ENCODE data around the gene TTC23. TPM values are rescaled to one million over a fixed set of nuclear protein-coding genes. Genes with fewer than 3 reads are reported as not detected.

Gene TTC23, protein sequence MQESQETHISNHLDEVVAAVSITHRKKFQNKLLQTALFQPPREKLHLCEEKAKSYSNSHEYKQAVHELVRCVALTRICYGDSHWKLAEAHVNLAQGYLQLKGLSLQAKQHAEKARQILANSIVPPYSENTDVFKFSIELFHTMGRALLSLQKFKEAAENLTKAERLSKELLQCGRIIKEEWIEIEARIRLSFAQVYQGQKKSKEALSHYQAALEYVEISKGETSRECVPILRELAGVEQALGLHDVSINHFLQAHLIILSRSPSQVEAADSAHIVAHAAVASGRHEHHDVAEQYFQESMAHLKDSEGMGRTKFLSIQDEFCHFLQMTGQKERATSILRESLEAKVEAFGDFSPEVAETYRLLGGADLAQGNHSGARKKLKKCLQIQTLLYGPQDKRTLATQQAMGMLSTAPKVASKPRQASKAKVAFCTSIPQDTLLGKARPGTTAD
- 17.5 and 20.4 TPM in 2 replicates for total RNA-seq

DNA sequence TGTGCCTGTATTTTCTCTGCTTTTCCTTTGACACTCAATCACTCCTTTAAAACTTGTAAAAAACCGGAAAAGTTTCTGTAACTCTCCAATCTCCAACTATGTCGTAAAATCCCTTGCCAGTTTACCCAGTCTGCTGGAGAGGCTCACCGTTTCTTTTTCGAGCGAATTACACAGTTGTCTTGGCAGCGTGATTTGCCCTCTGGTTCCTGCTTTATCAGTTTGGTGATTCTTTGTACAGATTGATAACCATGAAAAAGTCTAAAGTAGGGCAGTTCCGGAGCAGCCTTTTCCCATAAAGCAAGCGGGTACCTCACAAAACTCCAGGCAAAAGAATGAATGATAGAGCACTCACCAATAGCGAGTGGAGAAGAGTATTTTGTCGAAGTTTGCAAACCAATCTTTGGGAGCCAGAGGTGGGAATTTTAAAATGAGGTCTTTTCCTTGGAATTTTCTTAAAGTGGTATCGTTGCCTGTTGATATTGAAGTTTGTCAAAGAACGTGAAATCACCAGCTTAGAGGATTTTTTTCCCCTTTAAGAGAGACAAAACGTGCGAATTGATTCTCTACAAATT lies at the start of gene TTC23:
Gene TTC23 (minus strand): TSS at position 312 of the 572 bp plus-strand sequence. CDS start 20,869 bp downstream, outside the sequence.

DNA sequence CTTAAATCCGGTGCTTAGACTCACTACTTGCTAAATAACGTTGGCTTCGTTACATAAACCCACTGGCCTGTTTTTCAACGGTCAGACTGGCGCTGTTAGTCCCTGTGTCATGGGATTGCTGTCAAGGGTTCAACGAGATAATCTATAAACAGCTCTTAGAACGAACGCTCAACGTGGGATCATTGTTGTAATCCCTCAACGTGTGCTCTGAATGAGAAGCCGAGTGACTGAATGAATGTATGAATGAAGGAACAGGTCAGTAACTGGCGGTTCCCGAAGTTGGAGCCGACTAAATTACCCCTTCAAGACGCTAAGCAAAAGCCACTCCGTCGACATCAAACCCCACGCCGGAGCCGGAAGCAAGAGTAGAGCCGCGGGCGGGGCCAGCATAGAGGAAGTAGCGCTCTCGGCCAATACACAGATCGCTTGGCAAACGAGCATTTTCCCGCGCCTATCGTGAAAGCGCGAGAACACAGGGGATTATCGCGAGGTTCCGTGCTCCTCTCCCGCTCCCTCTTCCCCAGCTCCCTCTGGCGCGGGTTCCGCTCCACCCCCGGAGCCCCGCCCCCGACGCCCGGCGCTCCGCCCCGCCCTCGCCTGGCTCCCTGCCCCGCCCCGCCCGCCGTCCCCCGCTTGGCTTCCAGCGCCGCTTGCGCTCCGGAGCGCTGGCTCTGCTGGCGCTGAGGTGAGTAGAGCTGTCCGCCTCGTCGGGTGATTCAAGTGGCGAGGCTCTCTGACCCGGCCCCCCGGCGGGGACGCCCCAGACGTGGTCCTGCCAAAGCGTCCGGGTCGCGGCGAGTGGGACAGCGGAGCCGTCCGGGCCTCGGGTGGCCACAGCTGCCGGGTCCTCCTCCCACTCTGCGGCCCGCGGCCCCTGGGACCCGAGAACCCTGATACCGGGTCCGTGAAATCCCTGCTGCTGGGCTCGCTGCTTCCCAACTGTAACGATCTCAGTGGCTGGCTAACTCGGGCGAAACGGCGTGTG lies 1.8 kb upstream of the TTC23 start, which contains the start of gene LRRC28:
Gene LRRC28 (plus strand): TSS at position 625 of the 985 bp plus-strand sequence. CDS start 4,477 bp downstream, outside the sequence.

DNA sequence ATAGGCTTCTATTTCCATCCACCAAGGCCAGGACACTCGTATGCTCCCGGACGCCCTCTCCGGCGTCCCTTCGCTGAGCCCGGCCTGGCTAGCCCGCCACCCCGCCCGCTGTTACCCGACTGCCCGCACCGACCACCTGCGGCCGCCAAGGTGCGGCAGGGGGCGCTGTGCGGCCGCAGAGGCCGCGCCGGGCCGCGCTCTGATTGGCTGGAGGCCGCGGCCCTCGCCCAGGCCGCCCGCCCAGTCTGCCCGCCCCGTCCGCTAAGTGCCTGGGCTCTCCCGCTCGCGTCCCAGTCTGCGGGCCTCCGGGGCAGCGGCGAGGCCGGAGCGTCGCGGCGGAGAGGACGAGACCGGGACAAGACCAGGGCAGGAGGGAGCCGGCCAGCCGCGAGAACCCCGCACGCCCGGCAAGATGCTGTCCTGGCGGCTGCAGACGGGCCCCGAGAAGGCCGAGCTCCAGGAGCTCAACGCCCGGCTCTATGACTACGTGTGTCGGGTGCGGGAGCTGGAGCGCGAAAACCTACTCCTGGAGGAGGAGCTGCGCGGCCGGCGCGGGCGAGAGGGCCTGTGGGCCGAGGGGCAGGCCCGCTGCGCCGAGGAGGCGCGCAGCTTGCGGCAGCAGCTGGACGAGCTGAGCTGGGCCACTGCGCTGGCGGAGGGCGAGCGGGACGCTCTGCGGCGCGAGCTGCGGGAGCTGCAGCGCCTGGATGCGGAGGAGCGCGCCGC lies 144.4 kb downstream of the TTC23 start, which contains the start of gene SYNM:
Gene SYNM (plus strand): TSS at position 293 of the 726 bp plus-strand sequence. CDS start 120 bp downstream, at position 413.

Other genes starting within 250 kb of the TTC23 start
- gene PGPEP1L, start 241.8 kb downstream of the TTC23 start, total RNA-seq: not detected in 2 replicates
- gene SYNM, start 144.5 kb downstream of the TTC23 start, total RNA-seq: 1.8 TPM in 2 replicates
- gene LRRC28, start 1.9 kb upstream of the TTC23 start, total RNA-seq: 14.6 and 28.3 TPM in 2 replicates

Data from cardiac ventricle fibroblast (primary cell).